HG03103 (cell line): Measurements from ENCODE around the gene LRRIQ4.
A peak's percentile ranks its signal among the peaks of the same experiment; 100 is the strongest.

ENCODE experiments used
- ATAC-seq: cut with Tn5 transposase; IDR thresholded peaks from one replicate; pipeline ENCODE4 v1.9.1; 2021; ENCODE audit warnings: low read depth; ENCODE audit not compliant: unreplicated experiment

The LRRIQ4 gene

DNA sequence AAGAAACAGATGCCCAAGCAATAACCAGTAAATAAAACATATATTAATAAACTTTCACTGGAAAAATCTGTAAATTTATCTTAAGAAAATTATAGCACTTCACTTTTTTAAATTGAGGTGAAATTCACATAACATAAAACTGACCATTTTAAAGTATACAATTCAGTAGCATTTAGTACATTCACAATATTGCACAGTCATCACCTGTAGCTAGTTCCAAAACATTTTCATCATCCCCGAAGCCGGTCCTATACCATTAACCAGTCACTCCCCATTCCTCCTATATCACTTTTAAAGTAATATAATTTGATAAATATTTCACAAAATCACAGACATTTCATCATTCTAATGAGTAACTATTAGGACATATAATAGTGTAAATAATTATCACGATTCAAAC lies 8.0 kb upstream of the LRRIQ4 start:
- ATAC-seq = no peak

DNA sequence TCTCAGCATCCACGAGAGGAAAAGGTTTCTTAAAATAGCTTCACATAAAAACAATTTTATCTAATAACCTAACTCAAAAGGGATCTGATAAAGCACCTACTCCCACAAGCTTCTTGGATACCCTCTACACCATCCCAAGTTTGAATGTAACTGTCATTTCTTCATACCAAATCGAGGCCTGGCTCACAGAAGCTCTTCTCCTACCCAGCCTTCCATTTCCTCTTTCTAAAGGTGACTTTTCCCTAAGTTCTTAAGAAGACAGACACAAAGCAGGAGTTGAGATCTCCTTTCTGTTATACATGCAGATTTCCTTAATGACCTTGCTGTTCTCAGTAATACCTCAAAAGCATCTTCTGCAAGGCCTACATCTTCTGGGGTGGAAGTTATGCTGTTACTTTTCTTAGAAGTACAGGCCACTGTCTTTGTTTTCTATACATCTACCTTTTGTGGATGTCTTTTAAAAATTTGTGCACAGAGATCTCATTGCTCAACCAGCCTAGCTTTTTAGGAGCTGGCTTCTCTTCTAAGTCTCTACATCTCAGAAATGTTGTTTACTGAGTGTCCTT lies 3.4 kb upstream of the LRRIQ4 start:
- no peak for ATAC-seq

DNA sequence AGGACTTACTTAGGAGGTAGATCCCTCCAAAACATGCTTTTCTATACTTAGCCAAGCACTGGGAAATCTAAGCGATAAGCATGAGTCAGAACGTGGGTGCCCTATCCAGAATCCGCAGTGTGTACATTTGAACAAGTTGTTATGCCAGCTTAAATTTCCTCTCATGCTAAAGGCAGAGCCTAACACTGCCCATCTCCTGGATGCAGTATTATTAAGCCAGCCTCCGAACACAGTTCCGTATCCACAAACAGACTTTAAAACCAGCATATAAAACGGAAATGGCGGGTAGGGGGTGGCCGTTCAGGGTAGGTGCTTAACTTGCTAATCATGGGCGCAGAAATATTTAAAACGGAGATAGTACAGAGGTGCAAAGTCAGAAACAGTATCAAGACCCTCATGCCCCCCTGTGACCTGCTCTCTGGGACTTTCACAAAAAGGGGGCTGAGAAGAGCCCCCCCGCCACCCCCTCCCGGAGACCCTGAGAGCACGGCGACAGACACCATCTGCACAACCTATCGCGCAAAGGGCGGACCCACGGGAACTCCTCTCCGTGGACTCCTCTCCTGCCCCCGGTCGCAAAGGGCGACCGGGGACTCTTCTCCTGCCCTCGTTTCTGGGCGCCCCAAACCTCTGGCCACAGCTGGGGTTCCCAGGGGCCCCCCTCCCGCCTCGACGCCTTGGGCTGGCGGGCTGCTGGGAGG lies 889 bp upstream of the LRRIQ4 start:
- peak; percentile 12 for ATAC-seq

DNA sequence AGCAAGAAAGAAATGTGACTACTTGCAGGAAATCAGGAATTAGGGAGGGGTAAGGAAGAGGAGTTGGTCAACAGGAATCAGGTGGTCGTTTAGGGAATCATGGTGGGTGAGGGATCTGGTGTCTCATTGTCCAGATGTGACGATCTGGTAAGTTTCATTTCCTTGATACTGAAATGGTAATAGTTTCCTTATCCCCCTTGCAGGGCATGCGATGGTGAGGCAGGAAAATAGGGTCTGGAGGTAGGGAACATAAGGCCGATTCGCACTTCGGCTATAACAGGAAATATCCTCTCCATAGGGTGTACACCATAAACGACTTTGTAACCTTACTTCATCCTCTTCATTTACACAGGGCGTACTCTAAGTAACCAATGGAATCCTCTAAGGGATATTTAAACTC lies 608 bp downstream of the LRRIQ4 start:
- no peak for ATAC-seq

DNA sequence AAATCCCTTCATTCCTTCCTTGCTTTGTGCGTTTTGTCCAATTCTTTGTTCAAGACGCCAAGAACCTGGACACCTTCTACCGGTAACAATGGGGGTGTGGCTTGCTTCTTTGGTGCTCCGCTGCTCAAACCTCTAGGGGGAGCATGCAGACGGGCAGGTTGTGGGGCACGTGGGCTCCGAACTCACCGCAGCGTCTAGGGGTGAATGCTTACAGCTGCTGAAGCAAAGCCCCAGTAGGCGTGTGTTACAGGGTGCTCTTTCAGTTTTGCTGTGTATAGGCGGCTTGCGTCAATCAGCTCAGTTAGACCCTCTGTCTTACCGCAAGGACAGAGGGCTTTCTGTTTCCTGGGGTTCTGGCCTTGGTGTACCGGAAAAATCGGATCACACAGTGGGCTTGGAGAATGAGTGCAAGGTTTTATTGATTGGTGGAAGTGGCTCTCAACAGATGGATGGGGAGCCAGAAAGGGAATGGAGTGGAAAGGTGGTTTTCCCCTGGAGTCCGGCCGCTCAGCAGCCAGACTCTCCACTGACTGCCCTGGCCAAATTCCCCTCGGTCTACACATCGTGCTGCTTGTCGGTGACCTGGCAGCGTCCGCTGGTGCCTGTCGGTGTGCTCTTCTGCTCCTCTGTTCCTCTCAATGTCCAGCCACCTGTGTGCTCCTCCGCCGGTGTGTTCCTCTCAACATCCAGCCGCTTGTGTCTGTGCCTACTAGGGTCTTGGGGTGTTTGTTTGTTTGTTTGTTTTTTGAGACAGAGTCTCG lies 1.3 kb downstream of the LRRIQ4 start:
- peak; percentile 86 for ATAC-seq

DNA sequence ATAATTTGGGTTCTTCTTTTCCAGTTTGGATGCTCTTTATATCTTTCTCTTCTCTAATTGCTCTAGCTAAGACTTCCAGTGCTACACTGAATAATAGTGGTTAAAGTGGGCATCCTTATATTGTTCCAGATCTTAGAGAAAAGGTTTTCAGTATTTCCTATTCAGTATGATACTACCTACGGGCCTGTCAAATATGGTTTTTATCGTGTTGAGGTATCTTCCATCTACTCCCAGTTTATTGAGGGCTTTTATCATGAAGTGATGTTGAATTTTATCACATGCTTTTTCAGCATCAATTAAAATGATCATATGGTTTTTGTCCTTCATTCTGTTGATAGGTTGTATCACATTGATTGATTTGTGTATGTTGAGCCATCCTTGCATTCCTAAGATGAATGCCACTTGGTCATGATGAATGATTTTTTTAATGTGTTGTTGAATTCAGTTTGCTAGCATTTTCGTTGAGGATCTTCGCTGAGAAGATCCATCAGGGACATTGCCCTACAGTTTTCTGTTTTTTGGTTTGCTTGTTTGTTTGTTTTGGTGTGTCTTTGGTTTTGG lies 3.0 kb downstream of the LRRIQ4 start:
- no peak for ATAC-seq

DNA sequence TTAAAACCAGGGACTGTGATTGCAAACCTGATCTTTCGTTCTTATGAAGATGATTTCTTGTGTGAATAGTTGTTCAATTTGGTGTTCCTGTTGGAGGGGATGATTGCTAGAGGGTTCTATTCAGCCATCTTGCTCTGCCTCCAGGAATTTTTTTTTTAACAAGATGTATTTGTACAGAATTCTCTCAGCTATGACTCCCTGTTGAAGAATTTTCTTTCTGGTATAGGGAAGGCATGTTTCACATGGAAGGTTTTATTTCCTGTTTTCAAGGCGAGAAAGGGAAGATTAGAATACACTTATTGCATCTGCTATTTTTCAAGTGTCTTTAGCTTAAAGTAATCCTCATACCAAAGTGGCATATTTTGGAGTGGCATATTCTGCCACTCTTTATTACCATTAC lies 5.6 kb downstream of the LRRIQ4 start:
- no peak for ATAC-seq

DNA sequence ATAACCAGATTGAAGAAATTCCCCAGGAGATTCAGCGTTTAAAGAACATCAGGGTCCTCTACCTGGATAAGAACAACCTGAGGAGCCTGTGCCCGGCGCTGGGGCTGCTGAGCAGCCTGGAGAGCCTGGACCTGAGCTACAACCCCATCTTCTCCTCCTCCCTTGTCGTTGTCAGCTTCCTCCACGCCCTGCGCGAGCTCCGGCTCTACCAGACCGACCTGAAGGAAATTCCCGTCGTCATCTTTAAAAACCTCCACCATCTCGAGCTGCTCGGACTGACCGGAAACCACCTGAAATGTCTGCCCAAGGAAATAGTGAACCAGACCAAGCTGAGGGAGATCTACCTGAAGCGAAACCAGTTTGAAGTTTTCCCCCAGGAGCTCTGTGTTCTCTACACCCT lies 9.4 kb downstream of the LRRIQ4 start:
- no peak for ATAC-seq

DNA sequence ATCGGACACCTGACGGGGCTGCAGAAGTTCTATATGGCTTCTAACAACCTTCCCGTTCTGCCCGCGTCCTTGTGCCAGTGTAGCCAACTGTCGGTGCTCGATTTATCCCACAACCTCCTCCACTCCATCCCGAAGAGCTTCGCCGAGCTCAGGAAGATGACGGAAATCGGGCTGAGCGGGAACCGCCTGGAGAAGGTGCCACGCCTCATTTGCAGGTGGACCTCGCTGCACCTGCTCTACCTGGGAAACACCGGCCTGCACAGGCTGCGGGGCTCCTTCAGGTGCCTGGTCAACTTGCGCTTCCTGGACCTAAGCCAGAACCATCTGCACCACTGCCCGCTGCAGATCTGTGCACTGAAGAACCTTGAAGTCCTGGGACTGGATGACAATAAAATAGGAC lies 9.9 kb downstream of the LRRIQ4 start:
- ATAC-seq = no peak

DNA sequence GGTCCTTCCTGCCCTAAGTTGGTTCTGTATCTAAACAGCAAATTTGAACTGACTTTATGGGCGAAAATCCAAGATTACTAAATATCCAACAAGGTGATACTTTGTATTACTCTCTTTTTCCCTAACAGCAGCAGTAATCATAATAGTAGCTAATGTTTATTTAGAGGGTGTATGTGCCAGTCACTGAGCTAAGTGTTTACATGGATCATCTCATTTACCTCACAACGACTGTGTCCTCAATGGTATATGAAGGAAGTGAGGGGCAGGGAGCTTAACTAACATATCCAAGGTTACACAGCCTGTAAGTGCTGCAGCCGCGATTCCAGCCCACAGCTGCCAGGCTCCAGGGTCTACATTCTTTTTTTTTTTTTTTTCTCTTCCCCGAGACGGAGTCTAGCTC lies 10.3 kb downstream of the LRRIQ4 start:
- ATAC-seq = no peak

DNA sequence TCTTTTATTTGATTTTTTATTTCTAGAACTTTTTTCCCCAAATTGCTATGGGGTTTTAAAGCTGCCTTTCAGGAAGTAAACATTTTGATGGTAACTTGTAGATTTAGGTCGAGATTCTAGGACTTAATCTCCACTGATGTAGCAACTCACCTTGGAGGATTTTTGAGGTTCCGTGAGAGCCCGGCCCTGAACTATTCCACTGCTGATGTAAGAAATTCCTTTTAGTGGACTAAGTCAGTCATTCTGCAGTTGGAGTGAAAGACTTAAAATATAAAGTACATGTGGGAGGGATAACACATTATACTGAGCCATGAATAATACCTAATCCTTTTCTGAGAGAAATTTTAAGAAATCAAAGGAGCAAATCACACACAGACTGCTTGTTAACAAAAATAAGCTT lies 12.6 kb downstream of the LRRIQ4 start:
- no peak for ATAC-seq

DNA sequence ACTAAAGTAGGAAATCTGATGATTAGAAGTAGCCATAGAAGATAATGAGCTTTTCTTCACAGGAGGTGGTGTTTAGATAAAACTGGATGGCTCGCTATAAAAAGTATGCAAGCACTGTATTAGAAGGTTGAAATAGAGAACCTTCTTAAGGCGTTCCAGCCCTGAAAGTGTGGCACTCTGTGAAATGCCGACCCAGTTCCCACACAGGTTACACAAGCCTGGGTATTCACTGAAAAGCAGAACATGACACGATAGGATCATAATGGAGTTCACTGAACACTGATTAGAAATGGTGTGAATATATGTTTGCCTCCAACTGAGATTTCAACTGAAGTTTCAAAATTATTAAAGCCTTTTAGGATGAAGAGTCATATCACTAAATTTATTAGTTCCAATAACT lies 15.0 kb downstream of the LRRIQ4 start:
- ATAC-seq = no peak

DNA sequence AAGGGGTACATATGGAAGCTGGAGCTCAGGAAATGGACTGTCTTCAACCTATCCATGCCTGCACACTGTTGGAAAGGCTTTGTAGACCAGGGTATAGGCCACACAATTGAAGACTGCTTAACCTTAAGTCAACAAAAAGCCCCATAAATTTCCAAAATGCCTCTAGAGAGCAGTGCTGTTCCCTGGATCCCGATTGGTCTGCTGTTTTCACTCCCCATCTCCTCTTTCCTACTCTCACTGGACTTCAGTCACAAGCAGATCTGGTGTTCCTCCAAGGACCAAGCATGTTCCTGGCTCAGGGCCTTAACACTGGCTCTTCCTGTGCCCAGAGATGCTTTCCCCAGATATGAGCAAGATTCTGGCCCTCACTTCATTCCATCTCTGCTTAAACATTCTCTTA lies 22.9 kb downstream of the LRRIQ4 start:
- peak; percentile 10 for ATAC-seq

DNA sequence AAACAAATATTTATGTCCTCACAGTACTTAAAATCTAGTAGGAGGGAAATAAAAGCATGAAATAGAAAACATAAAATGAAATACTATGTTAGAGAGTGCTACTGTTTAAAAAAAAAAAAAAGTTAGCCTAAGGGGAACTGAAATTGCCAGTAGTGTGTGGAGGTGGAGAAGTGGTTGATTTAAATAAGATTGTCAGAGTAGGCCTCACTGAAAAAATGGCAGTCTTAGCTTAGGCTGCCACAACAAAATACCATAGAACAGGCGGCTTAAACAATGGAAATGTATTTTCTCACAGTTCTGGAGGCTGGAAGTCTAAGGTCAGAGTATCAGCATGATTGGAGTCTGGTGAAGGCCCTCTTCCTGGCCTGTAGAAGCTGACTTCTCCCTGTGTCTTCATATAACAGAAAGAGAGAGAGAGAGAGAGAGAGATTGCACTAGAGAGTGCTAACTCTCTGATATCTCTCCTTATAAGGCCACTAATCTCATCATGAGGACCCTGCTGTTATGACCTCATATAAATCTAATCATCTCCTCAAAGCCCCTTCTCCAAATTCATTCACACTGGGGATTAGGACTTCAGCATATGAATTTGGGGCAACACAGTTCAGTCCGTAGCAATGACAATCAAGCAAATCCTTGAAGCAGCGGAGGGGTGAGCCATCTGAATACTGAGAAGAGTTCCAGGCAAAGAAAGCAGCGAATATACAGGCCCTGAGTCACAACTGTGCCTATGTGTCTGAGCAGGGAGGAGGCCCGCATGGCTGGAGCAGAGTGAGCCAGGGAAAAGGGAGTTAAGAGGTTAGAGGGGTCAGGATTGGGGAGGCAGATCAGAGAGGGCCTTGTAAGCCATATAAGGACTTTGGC lies 23.6 kb downstream of the LRRIQ4 start:
- peak; percentile 89 for ATAC-seq

DNA sequence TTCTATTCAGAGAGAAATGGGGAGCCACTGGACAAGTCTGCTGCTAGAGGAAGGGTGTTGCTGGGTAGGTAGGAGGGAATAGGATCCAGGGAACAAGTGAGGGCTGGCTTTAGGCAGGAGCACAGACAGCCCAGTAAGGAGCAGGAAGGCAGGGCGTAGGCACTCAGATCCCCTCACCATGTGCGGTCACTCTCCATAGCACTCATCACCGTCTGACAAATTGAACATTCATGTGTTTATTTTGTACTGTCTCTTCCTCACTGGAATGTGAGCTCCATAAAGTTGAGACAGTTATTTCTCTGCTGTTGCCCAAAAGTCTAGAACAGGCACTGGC lies 24.2 kb downstream of the LRRIQ4 start:
- no peak for ATAC-seq

DNA sequence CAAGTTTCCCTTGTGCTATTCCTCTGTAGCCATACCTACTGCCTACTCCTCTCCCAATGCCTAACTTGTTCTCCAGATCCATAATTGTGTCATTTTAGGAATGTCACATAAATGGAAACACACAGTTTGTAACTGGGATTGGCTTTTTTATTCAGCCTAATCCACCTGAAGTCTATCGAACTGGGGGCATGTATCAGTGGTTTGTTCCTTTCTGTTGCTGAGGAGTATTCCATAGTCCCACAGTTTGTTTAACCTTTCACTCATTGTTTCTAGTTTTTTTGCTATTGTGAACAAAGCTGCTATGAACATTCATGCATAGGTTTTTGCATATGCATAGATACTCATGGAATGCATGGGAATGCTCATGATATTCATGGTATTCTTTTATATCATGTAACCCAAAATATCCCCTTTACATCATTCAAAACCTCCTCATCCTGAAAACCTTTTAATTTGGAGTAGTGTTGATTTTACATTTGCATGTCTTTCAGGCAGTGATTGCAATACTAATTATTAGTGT lies 25.9 kb downstream of the LRRIQ4 start:
- no peak for ATAC-seq

DNA sequence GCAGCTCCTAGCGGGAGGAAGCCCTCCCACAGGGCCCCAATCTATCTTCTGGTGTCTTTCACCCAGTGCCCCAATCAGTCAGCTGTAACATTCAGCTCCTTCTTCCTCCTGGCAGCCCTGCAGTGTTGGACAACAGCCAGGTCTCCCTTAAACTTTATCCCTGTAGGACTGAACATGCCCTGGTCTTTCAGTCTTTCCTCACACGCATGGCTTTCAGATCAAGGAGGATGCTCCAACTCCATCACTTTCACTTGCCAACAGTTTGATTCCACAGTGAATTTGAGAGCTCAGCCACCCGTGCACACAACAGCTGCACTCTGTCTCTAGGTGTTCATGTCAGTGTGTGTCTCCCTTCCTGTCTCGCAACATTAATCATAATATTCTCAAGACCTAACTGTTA lies 28.5 kb downstream of the LRRIQ4 start:
- peak; percentile 69 for ATAC-seq

DNA sequence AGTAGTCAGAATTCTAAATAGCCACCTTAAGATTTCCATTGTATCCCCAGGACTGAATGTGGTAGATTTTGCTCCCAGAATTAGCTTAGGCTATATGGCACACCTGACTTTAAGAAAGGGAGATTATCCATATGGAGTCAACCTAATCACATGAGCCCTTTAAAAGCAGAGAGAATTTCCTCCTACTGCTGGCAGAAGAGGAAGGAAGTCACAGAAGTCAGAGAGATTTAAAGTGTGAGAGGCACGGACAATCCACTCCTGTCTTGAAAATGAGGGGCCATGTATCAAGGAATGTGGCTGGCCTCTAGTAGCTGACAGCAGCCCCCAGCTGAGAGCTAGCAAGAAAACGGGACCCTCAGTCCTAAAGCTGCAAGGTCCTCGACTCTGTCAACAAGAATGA lies 30.3 kb downstream of the LRRIQ4 start:
- ATAC-seq = no peak

DNA sequence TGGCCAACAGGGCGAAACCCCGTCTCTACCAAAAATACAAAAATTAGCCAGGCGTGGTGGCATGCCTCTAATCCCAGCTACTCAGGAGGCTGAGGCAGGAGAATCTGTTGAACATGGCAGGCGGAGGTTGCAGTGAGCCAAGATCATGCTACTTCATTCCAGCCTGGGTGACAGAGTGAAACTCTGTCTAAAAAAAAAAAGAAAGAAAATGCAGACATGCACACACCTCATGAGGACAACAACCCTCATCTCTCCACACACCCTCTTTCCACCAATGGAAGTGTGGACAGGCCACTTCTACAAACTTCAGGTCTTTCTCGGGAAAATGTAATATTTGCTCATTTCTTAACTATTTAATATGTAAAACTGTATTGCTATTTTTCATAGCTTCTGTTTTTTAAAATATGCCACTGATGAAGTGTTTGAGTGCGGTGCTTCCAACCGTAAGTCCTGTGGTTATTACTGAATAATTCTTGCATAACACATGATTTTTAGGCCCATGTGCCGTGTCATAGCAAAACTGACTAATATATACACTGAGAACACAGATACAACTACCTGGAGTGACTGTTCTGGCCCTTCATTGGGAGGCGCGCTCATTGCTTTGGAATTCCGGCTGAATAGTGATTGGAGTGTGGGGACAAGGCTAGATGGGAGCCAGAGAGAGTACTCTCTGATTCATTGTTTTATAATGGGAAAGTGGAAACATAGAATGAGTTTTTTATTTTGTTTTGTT lies 34.0 kb downstream of the LRRIQ4 start:
- ATAC-seq = peak; percentile 96

DNA sequence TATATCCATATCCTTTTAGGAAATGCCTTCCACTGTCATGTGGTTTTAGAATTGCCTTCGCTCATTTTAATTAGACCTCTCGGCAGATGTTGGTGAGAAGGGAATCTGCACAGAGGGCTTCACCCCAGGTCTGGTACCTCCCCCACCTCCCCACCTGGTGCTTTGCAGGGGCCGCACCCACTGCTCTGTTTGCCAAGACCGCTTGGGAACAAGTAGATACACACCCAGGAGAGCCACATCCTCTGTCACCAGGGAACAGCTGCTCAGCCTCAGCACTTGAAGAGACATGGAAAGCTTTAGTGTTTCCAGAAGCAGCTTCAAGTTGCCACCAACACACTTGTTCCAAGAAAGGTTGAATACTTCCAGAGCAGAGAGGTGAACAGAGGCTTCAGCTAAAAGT lies 35.2 kb downstream of the LRRIQ4 start:
- no peak for ATAC-seq
